OCI-LY3 (cell line): ENCODE measurements around the gene QPCT.

ENCODE experiments used
- CTCF ChIP-seq: fragments of 200-600, 300-600 bp; sonication (generic); IDR thresholded peaks from 2 replicates; pipeline ENCODE4 v1.5.1; 2014; ENCODE audit warnings: antibody characterized with exemption, low read length, low read depth
- EZH2phosphoT487 ChIP-seq: fragments of 200-600 bp; shearing (Covaris generic); IDR thresholded peaks from 2 replicates; pipeline ENCODE4 v1.6.1; 2018; ENCODE audit warnings: antibody characterized with exemption, mixed run types, low read depth

- no peak for TF ChIP-seq CTCF
- TF ChIP-seq EZH2phosphoT487, result no peak
Observed at GRCh38 chr2:37361994-37362698, 17.7 kb downstream of the QPCT start.
